Breast epithelium (tissue), 4 donors: ENCODE results near the gene INTS3. TPM values are rescaled to one million over a fixed set of nuclear protein-coding genes. Genes with fewer than 3 reads are reported as not detected.

ENCODE experiments used
- DNase-seq, 2 donors: peaks; one replicate each; pipeline ENCODE4 v3.0.0-alpha.2; 2019; ENCODE audit warnings: low spot score in 2 of 2
- H3K27ac ChIP-seq, 2 donors: fragments of 200-600 bp; sonication (generic) in 1 of 2; one replicate each; pipeline ENCODE4 v1.5.1; 2016 to 2019; ENCODE audit warnings: mild to moderate bottlenecking in 1 of 2
- H3K27me3 ChIP-seq, 2 donors: fragments of 200-600 bp; sonication (generic) in 1 of 2; one replicate each; pipeline versions ENCODE4 v1.5.1 to v1.6.0; 2017 to 2019; ENCODE audit warnings: control low read depth in 1 of 2, mild to moderate bottlenecking in 1 of 2
- H3K36me3 ChIP-seq: fragments of 200-600 bp; one replicate; pipeline ENCODE4 v1.5.1; 2019
- H3K4me1 ChIP-seq, 2 donors: fragments of 200-600 bp; sonication (generic); one replicate each; pipeline ENCODE4 v1.5.1; 2016 to 2019; ENCODE audit warnings: control low read depth in 1 of 2
- H3K4me3 ChIP-seq, 3 donors: fragments of 200-600 bp; sonication (generic); 1 replicate in 2 of 3; 2 replicates in 1 of 3; pipeline ENCODE4 v1.5.1; 2016 to 2019; ENCODE audit warnings: mild to moderate bottlenecking in 3 of 3, moderate library complexity in 2 of 3
- H3K9me3 ChIP-seq, 2 donors: fragments of 200-600 bp; sonication (generic) in 1 of 2; one replicate each; pipeline ENCODE4 v1.5.1; 2016 to 2019; ENCODE audit warnings: control low read depth in 1 of 2
- POLR2A ChIP-seq: fragments of 450-650 bp; IDR thresholded peaks from one replicate; pipeline ENCODE4 v1.6.1; 2016; ENCODE audit warnings: antibody characterized with exemption, mild to moderate bottlenecking, moderate library complexity
- POLR2AphosphoS5 ChIP-seq, 3 donors: sonication (generic); formaldehyde crosslinking; IDR thresholded peaks; one replicate each; pipeline ENCODE4 v1.6.1; 2017; ENCODE audit warnings: antibody characterized with exemption in 3 of 3
- intact Hi-C: fragments of 100-400 bp; cut with DNase I; formaldehyde crosslinking; loops from one replicate; pipeline ENCODE4 v1.15.1; 2023; ENCODE audit warnings: low total_unique reads
- total RNA-seq, 3 donors: library from RNA; depleted of rRNA; stranded (reverse); fragments of >200 nt; gene quantifications; one replicate each; pipeline ENCODE4 v1.1.0, GENCODE V29; 2016
- TF ChIP-seq, protein P1 (sequence below), 3 donors: fragments of 450-650 bp; IDR thresholded peaks; one replicate each; pipeline ENCODE4 v1.5.1; 2016 to 2017; ENCODE audit warnings: antibody characterized with exemption in 3 of 3, mild to moderate bottlenecking in 3 of 3, moderate library complexity in 3 of 3

The INTS3 gene
- total RNA-seq, 3 donors from 2014 or later, result 46.5 to 53.4 (median 51.7) TPM

DNA sequence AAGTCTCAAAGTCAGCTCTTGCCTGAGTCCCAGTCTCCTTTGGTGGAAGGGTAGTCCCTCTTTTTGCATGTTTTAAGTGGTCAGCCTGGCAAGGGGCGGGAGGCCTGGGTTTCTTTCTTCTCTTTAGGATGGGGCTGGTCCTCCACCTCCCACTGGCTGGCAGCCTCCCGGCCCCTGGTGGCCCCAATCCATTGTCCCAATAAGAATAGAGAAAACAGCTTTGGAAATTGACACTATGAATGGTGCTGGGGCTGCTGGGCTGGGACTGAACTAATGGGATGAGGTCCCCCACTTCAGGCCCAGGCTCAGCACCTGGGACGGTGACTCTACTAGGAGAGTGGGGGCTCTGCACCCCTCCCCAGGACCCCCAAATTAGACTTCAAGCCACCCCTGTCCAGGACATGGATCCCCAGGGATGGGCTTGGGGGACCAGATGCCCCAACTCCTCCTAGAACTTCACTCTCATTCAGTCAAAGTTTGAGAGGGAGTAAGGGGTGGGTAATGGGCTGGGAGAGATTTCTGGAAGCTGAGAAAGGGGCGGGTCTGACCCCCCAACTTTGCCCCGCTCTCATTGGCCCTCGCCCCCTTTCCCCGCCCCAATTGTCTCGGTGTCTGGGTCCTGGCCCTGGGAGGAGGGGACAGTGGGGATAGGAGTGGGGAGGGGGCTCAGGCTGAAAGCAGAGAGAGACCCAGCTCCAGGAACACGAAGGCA lies 65.6 kb downstream of the INTS3 start:
- no peaks in the 10 kb centered on the region for H3K36me3 ChIP-seq
- TF ChIP-seq POLR2A (no peak), POLR2AphosphoS5 (IDR thresholded peaks at IDR 0.05) (no peak)
- TF ChIP-seq, protein P1, sequence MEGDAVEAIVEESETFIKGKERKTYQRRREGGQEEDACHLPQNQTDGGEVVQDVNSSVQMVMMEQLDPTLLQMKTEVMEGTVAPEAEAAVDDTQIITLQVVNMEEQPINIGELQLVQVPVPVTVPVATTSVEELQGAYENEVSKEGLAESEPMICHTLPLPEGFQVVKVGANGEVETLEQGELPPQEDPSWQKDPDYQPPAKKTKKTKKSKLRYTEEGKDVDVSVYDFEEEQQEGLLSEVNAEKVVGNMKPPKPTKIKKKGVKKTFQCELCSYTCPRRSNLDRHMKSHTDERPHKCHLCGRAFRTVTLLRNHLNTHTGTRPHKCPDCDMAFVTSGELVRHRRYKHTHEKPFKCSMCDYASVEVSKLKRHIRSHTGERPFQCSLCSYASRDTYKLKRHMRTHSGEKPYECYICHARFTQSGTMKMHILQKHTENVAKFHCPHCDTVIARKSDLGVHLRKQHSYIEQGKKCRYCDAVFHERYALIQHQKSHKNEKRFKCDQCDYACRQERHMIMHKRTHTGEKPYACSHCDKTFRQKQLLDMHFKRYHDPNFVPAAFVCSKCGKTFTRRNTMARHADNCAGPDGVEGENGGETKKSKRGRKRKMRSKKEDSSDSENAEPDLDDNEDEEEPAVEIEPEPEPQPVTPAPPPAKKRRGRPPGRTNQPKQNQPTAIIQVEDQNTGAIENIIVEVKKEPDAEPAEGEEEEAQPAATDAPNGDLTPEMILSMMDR (IDR thresholded peaks at IDR 0.05), result no peak
- DNase-seq, result peak in 1 of 2 donors; percentile 48
- H3K4me1 ChIP-seq, result peaks cover 0 to 6% of the 10 kb centered on the region in 2 donors
- no peak overlapping the region for H3K27ac ChIP-seq
- no peaks in the 10 kb centered on the region for H3K27me3 ChIP-seq
- no peaks in the 10 kb centered on the region for H3K9me3 ChIP-seq
- intact Hi-C loops, result loop anchor here (10.0 kb wide), 1 partner anchor 181 kb away; the partner anchor contains the start of gene JTB
- H3K4me3 ChIP-seq, result no peak overlapping the region

DNA sequence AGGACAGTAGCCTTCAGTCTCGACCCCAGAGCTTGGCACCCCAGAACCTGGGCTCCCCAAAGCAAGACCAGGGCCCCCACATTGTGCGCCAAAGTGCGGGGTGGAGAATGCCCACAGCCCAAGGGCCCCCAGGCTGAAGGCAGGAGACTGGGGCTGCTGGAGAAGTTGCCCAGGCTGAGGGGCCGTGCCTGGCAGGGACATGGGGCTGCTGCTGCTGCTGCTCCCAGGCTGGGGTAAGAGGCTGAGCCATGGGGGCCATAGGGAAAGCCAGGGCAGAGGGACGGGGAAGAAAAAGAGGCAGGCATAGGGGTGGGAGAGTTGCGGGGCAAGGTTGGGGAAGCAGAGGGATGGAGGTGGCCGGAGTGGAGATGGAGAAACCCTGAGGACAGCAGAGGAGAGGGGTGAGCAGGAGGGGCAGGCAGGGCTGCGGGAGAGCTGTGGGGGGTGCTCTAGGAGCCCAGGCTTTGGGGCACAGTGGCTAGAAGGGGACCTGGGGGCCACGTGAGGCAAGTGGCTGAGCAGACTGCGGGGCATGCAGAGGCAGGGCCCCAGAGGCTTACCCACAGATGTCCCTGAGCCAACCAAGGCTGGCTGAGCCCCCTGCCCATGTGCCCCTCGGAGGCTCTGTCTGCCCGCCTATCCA lies 66.2 kb downstream of the INTS3 start:
- Histone ChIP-seq H3K4me1 (peaks cover 0 to 6% of the 10 kb centered on the region in 2 donors), H3K27me3 (no peaks in the 10 kb centered on the region), H3K9me3 (no peaks in the 10 kb centered on the region), H3K4me3 (no peak overlapping the region), H3K27ac (no peak overlapping the region), H3K36me3 (no peaks in the 10 kb centered on the region)
- DNase-seq, result no peak
- intact Hi-C loops, result loop anchor here (10.0 kb wide), 1 partner anchor 181 kb away; the partner anchor contains the start of gene JTB
- TF ChIP-seq, protein P1 (IDR thresholded peaks at IDR 0.05), result no peak
- TF ChIP-seq POLR2A (no peak), POLR2AphosphoS5 (IDR thresholded peaks at IDR 0.05) (no peak)

DNA sequence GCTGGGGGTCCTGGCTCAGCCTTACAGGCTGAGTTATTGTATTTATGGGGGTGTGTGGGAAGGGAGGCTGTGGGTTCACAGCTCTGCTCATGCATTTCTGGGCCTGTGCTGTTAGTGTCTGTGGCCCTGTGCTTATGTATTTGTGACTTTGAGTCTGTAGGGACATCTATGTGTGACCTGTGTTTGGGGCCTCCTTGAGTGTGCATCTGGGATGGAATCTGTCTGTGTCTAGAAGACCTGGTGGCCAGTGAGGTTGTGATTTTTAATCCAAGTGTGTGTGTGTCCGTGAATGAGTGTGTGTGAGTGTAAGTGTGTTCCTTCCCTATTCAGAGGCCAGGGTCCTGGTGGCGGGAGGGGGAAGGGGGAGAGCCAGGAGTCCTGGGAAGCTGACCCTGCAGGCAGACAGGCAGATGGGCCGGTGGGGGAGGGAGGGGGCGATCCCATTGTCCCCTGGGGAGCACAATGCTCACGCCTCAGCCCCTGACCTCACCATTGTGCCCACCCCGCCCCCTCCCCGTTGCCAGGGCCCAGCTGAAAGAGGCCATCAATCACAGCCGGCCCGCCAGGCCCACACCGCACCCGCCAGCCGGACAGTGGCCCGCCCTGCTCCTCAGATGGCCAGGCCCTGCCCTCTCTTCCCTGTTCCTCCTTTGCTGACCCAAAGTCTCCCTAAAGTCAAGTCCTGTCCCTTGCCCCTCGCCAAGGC lies 66.9 kb downstream of the INTS3 start:
- Histone ChIP-seq H3K36me3 (no peaks in the 10 kb centered on the region), H3K4me3 (no peak overlapping the region), H3K27ac (no peak overlapping the region), H3K4me1 (peaks cover 0 to 4% of the 10 kb centered on the region in 2 donors), H3K9me3 (no peaks in the 10 kb centered on the region), H3K27me3 (no peaks in the 10 kb centered on the region)
- TF ChIP-seq POLR2A (no peak), POLR2AphosphoS5 (IDR thresholded peaks at IDR 0.05) (no peak)
- TF ChIP-seq, protein P1 (IDR thresholded peaks at IDR 0.05), result no peak
- intact Hi-C loops, result loop anchor here (10.0 kb wide), 1 partner anchor 180 kb away; the partner anchor contains the start of gene JTB
- DNase-seq, result no peak

DNA sequence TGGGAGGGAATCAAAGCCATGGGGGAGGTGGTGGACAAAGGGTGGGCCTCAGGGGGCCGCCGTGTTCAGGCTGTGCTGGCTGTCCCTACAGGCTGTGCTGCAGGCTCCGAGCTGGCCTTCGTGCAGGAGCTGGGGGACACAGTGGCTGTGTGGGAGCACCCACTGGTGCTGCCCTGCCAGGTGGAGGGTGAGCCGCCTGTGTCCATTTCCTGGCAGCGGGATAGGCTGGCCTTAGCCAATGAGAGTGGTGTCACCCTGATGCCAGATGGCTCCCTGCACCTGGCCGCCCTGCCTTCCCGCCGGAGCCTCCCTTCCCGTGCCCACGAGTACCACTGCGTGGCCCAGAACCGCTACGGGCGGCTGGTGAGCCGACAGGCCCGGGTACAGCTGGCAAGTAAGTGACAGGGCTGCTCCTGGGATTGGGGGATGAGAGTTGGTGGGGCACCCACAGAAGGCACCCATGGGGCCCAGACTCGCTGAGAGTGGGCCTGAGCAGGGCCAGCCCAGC lies 67.5 kb downstream of the INTS3 start:
- intact Hi-C loops, result loop anchor here (10.0 kb wide), 1 partner anchor 179 kb away; the partner anchor contains the start of gene JTB
- no peaks in the 10 kb centered on the region for H3K27me3 ChIP-seq
- no peak overlapping the region for H3K4me3 ChIP-seq

More for the DNA sequence above, 67.5 kb downstream of the INTS3 start:
- H3K9me3 ChIP-seq, result no peaks in the 10 kb centered on the region
- no peaks in the 10 kb centered on the region for H3K36me3 ChIP-seq
- no peak overlapping the region for H3K27ac ChIP-seq
- H3K4me1 ChIP-seq, result no peaks in the 10 kb centered on the region
- DNase-seq, result no peak
- TF ChIP-seq, protein P1 (IDR thresholded peaks at IDR 0.05), result no peak
- no peak for TF ChIP-seq POLR2A
- TF ChIP-seq POLR2AphosphoS5 (IDR thresholded peaks at IDR 0.05), result no peak
